ENCODE results near the gene ASS1. TPM values are rescaled to one million over a fixed set of nuclear protein-coding genes. Genes with fewer than 3 reads are reported as not detected.

The ASS1 gene
- total RNA-seq, 1 experiment from 2014 or later, result 40.3 TPM

DNA sequence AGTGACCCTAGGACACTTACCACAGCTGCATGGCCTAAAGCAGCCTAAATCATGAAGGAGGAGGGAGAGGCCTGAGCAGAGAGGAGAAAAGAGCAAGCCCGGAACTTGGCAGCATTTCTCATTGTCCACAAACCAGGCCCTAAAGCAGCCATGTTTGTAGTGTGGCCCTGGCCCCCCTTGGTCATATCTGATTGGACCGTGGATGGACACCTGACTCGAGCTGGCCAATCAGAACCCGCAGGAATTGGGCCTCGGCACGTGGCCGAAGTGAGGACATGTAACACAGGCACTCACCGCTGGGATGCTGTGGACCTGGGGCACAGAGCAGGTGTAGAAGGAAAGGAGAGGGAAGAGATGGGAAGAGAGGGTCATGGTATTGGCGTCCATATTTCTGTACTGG, 56.9 kb downstream of the ASS1 start:
- Mint-ChIP-seq H3K9me3 (ENCODE audit: low read depth, unreplicated experiment) (no peaks in the 10 kb centered on the region), H3K36me3 (ENCODE audit: insufficient read depth, unreplicated experiment) (no peaks in the 10 kb centered on the region), H3K27me3 (ENCODE audit: unreplicated experiment) (no peaks in the 10 kb centered on the region), H3K4me1 (ENCODE audit: low read depth, unreplicated experiment) (peaks cover 11% of the 10 kb centered on the region), H3K27ac (ENCODE audit: unreplicated experiment) (no peak overlapping the region), H3K4me3 (ENCODE audit: low read depth, unreplicated experiment) (no peak overlapping the region)
- CTCF ChIA-PET, result no interaction called here
- DNase-seq, result no peak
- TF ChIP-seq, protein P1, sequence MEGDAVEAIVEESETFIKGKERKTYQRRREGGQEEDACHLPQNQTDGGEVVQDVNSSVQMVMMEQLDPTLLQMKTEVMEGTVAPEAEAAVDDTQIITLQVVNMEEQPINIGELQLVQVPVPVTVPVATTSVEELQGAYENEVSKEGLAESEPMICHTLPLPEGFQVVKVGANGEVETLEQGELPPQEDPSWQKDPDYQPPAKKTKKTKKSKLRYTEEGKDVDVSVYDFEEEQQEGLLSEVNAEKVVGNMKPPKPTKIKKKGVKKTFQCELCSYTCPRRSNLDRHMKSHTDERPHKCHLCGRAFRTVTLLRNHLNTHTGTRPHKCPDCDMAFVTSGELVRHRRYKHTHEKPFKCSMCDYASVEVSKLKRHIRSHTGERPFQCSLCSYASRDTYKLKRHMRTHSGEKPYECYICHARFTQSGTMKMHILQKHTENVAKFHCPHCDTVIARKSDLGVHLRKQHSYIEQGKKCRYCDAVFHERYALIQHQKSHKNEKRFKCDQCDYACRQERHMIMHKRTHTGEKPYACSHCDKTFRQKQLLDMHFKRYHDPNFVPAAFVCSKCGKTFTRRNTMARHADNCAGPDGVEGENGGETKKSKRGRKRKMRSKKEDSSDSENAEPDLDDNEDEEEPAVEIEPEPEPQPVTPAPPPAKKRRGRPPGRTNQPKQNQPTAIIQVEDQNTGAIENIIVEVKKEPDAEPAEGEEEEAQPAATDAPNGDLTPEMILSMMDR (IDR thresholded peaks at IDR 0.05; ENCODE audit: unreplicated experiment), result no peak
- intact Hi-C loops (cut with micrococcal nuclease; ENCODE audit: unreplicated experiment), result no loop called here
- no TSS peak for BruUV-seq (replicated peaks)

DNA sequence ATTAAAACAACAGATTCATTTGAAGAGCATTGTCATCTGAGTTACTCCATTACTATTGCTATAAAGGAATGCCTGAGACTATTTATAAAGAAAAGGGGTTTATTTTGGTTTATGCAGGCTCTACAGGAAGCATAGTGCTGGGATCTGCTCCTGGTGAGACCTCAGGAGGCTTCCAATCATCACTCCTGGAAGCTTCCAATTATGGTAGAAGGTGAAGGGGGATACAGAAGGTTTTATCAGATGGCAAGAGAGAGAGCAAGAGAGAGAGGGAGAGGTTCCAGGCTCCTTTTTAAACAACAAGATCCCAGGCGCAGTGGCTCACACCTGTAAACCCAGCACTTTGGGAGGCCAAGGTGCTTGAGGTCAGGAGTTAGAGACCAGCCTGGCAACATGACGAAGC, 63.5 kb downstream of the ASS1 start:
- no peak overlapping the region for H3K27ac Mint-ChIP-seq (ENCODE audit: unreplicated experiment)
- TF ChIP-seq, protein P1 (IDR thresholded peaks at IDR 0.05; ENCODE audit: unreplicated experiment), result no peak
- no peak overlapping the region for H3K4me3 Mint-ChIP-seq (ENCODE audit: low read depth, unreplicated experiment)
- no TSS peak for BruUV-seq (replicated peaks)
- no peak for DNase-seq
- peaks cover 13% of the 10 kb centered on the region for H3K27me3 Mint-ChIP-seq (ENCODE audit: unreplicated experiment)
- CTCF ChIA-PET, result no interaction called here
- intact Hi-C loops (cut with micrococcal nuclease; ENCODE audit: unreplicated experiment), result no loop called here
- H3K9me3 Mint-ChIP-seq (ENCODE audit: low read depth, unreplicated experiment), result no peaks in the 10 kb centered on the region
- H3K4me1 Mint-ChIP-seq (ENCODE audit: low read depth, unreplicated experiment), result no peaks in the 10 kb centered on the region
- H3K36me3 Mint-ChIP-seq (ENCODE audit: insufficient read depth, unreplicated experiment), result no peaks in the 10 kb centered on the region

DNA sequence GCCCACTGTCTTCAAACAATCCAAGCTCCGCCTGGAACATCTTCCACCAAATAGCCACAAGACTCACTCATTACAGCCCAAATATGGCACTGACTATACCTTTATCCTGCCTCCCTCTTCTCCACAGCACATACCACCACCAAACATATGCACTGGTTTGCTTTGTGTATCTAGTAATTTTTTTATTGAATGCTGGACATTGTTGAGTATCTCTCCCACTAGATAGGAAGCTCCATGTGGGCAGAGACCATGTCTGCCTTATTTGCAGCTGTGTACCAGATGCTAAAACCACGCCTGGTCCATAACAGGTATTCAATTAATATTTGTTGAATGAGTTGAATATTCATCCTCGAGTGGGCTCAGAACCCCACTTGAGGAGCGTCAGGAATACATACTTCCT, 67.4 kb downstream of the ASS1 start:
- no TSS peak for BruUV-seq (replicated peaks)
- TF ChIP-seq, protein P1 (IDR thresholded peaks at IDR 0.05; ENCODE audit: unreplicated experiment), result no peak
- no peaks in the 10 kb centered on the region for H3K9me3 Mint-ChIP-seq (ENCODE audit: low read depth, unreplicated experiment)
- H3K27me3 Mint-ChIP-seq (ENCODE audit: unreplicated experiment), result peaks cover 13% of the 10 kb centered on the region
- H3K27ac Mint-ChIP-seq (ENCODE audit: unreplicated experiment), result no peak overlapping the region
- no peak for DNase-seq
- H3K4me3 Mint-ChIP-seq (ENCODE audit: low read depth, unreplicated experiment), result no peak overlapping the region
- CTCF ChIA-PET, result no interaction called here
- intact Hi-C loops (cut with micrococcal nuclease; ENCODE audit: unreplicated experiment), result no loop called here
- H3K36me3 Mint-ChIP-seq (ENCODE audit: insufficient read depth, unreplicated experiment), result no peaks in the 10 kb centered on the region
- H3K4me1 Mint-ChIP-seq (ENCODE audit: low read depth, unreplicated experiment), result no peaks in the 10 kb centered on the region

DNA sequence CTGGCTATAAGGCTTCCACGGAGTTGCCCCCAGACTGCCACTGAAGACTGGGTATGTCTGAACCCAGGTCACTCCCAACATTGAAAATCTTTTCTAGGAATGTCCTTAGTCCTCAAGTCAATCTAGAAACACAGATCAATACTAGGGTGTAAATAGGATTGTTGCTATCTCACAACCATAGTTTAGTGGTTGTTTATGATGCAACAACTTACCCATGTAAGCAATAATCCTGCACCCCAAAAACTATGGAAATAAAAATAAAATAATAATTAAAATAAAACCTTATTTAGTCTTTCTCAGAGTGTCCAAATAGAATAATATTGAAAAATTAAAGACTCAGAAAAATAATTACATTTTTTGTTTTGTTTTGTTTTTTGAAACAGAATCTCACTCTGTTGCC, 68.3 kb downstream of the ASS1 start:
- BruUV-seq (replicated peaks), result no TSS peak
- no peak for DNase-seq
- no peaks in the 10 kb centered on the region for H3K9me3 Mint-ChIP-seq (ENCODE audit: low read depth, unreplicated experiment)
- H3K36me3 Mint-ChIP-seq (ENCODE audit: insufficient read depth, unreplicated experiment), result no peaks in the 10 kb centered on the region
- H3K4me3 Mint-ChIP-seq (ENCODE audit: low read depth, unreplicated experiment), result no peak overlapping the region
- no peak overlapping the region for H3K27ac Mint-ChIP-seq (ENCODE audit: unreplicated experiment)
- intact Hi-C loops (cut with micrococcal nuclease; ENCODE audit: unreplicated experiment), result no loop called here
- CTCF ChIA-PET, result no interaction called here
- peaks cover 13% of the 10 kb centered on the region for H3K27me3 Mint-ChIP-seq (ENCODE audit: unreplicated experiment)
- no peaks in the 10 kb centered on the region for H3K4me1 Mint-ChIP-seq (ENCODE audit: low read depth, unreplicated experiment)
- TF ChIP-seq, protein P1 (IDR thresholded peaks at IDR 0.05; ENCODE audit: unreplicated experiment), result no peak

DNA sequence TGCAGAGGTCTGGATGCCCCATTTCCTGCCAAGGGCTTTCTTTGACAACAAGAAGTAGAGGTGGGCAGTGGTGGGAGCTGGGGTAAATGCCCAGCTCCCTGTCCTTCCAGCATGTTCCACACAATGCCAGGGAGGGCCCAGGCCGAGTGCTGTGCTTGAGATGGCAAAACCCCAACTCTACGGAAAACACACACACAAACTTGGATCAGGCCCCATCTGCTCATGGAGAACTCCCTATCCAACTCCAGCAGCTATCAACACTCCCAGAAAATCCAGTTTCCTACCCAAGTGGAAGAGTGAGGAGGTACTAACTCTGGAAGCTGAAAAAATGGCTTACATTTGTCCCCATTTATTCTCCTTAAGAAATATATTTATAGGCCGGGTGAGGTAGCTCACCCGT, 73.5 kb downstream of the ASS1 start:
- Mint-ChIP-seq H3K27ac (ENCODE audit: unreplicated experiment) (no peak overlapping the region), H3K36me3 (ENCODE audit: insufficient read depth, unreplicated experiment) (no peaks in the 10 kb centered on the region), H3K9me3 (ENCODE audit: low read depth, unreplicated experiment) (no peaks in the 10 kb centered on the region), H3K27me3 (ENCODE audit: unreplicated experiment) (peaks cover 7% of the 10 kb centered on the region), H3K4me3 (ENCODE audit: low read depth, unreplicated experiment) (no peak overlapping the region), H3K4me1 (ENCODE audit: low read depth, unreplicated experiment) (no peaks in the 10 kb centered on the region)
- BruUV-seq (replicated peaks), result no TSS peak
- intact Hi-C loops (cut with micrococcal nuclease; ENCODE audit: unreplicated experiment), result no loop called here
- TF ChIP-seq, protein P1 (IDR thresholded peaks at IDR 0.05; ENCODE audit: unreplicated experiment), result no peak
- CTCF ChIA-PET, result no interaction called here
- DNase-seq, result no peak

Data from Calu3 (cell line).